Stomach smooth muscle (tissue), 2 donors: Measurements from ENCODE around the gene C19orf81.

ENCODE experiments used
- H3K27ac ChIP-seq: one replicate; pipeline ENCODE4 v1.7.0; 2013; ENCODE audit warnings: mild to moderate bottlenecking, low read length, inconsistent platforms
- H3K27me3 ChIP-seq, 2 donors: one replicate each; pipeline ENCODE4 v1.7.0; 2013; ENCODE audit warnings: low read length in 2 of 2; ENCODE audit not compliant: insufficient read depth in 2 of 2, control insufficient read depth in 1 of 2
- H3K36me3 ChIP-seq, 2 donors: one replicate each; pipeline ENCODE4 v1.7.0; 2013; ENCODE audit warnings: low read length in 2 of 2; ENCODE audit not compliant: control insufficient read depth in 2 of 2, insufficient read depth in 2 of 2
- H3K4me1 ChIP-seq: one replicate; pipeline ENCODE4 v1.7.0; 2013; ENCODE audit warnings: low read length; ENCODE audit not compliant: control insufficient read depth, insufficient read depth
- H3K4me3 ChIP-seq, 2 donors: one replicate each; pipeline ENCODE4 v1.7.0; 2013; ENCODE audit warnings: low read length in 2 of 2
- H3K9ac ChIP-seq, 2 donors: one replicate each; pipeline ENCODE4 v1.7.0; 2013; ENCODE audit warnings: low read length in 2 of 2, mild to moderate bottlenecking in 1 of 2
- H3K9me3 ChIP-seq, 2 donors: one replicate each; pipeline ENCODE4 v1.7.0; 2013; ENCODE audit warnings: low read length in 2 of 2; ENCODE audit not compliant: control insufficient read depth in 2 of 2
- donor health status: healthy.
- donor health status: Pancreatic carcinoma.

C19orf81 gene

DNA sequence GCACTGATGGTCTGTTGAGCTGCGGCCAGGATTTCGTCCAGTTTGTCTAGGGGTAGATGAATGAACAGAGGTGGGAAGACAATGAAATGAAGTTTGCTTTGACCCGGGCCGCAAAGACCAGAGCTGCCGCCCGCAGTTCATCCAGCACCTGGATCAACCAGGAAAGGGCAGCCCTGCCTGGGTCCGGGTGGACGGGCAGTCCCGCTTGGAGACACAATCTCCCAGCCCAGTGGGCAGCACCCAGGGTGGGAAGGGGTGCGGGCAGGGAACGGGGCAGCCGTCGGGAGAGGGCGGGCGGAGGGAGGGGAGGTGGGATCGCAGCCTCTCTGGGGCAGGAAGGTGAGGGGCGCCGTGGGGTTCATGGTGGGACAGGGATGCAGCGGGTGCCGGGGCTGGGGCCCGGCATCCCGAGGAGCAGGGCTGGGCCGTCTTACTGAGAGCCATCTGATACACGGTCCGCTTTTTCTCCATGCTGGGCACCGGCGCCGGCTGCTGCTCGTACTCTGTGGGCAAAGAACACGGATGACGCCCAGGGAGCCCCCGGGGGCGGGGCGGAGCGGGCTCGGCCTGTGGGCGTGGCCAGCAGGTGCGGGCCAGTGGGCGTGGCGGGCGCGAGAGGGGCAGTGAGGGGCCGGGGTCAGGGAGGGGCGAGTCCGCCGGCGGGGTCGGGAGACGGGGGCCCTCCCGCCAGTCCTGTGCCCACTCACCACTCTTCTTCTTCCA, 37.2 kb downstream of the C19orf81 start:
- Histone ChIP-seq H3K4me1 (no peaks in the 10 kb centered on the region), H3K27me3 (peaks cover 23 to 30% of the 10 kb centered on the region in 2 donors), H3K9me3 (no peaks in the 10 kb centered on the region), H3K36me3 (no peaks in the 10 kb centered on the region), H3K9ac (no peak overlapping the region), H3K27ac (no peak overlapping the region), H3K4me3 (no peak overlapping the region)

DNA sequence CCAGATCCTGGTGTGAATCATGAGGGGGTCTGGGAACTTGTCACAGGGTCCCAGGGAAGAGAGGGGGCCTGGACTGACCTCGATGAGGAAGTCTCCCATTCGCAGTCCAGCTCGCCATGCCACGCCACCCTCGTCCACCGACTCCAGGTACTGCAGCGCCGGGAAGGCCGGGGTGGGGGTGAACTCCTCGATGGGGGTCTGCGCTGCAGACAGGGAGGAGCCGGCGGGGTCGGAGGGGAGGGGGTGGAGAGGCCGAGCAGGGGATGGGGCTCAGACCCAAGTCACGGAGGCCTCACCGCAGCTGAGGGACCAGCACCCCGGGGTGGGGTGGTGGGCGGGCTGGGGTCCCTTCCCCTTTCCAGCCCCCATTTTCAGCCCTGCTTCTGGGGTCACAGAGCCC, 39.5 kb downstream of the C19orf81 start:
- Histone ChIP-seq H3K9ac (no peak overlapping the region), H3K4me1 (no peaks in the 10 kb centered on the region), H3K27me3 (peaks cover 35 to 41% of the 10 kb centered on the region in 2 donors), H3K27ac (no peak overlapping the region), H3K4me3 (no peak overlapping the region), H3K36me3 (no peaks in the 10 kb centered on the region), H3K9me3 (no peaks in the 10 kb centered on the region)

DNA sequence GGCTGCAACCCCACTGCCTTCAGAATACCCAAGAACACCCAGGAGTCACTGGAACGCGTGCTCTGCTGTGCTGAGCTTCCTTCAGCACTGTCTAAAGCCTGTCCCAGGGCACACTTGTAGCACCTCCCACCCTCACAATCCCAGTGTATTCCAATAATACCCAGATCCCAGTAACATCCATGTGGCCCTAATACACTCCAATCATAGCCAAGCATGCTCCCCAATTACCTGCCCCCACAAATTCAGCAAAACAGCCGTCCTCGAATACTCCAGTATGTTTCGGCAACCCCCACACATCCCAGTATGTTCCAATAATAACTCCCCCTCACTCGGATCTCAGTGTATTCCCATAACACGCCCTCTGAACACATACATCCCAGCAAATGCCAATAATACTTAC, 41.2 kb downstream of the C19orf81 start:
- Histone ChIP-seq H3K36me3 (no peaks in the 10 kb centered on the region), H3K27me3 (peaks cover 34 to 43% of the 10 kb centered on the region in 2 donors), H3K9me3 (no peaks in the 10 kb centered on the region), H3K9ac (no peak overlapping the region), H3K4me1 (no peaks in the 10 kb centered on the region), H3K4me3 (no peak overlapping the region), H3K27ac (no peak overlapping the region)

DNA sequence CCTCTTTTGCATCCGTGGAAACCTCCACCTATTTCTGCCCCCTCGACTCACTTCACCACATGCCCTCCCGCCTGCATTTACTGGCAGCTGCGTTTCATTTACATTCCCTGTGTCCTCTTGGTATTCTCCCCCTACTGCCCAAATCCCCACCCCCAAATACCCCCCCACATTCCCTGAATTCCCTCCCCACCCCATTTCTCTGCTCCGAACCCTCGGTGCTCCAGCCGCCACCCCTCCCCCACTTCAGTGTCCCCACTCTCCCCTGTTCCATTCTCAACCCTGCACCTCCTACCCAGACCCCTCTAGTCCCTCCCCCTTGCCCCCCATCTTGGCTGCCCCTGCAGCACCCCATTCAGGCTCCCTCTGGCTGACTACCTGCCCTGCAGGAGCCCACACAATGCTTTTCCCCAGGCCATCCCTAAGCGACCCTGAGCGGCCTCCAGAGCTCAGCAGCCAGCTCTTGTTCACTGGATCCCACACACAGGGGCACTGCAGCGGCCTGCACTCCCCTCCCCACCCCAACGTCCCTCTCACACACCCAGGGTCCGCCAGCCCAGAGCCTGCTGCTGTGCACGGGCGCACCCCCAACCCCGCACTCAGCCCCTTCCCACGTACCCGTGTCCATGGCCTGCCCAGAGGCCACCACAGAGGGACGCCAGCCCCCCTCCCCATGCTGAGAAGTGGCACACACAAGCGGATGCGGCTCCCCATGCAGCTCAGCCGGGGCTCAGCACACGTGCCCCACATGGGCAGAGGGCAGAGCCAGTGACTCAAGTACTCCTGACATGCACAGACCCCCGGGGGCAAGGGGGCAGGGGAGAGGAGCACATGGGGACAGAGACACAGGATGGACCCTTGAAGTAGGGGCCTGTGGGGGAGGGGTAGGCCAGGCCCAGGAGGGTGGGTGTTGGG, 44.1 kb downstream of the C19orf81 start:
- no peak overlapping the region for H3K4me3 ChIP-seq
- H3K9ac ChIP-seq, result no peak overlapping the region
- peaks cover 36% of the 10 kb centered on the region in 2 donors for H3K27me3 ChIP-seq
- H3K4me1 ChIP-seq, result no peaks in the 10 kb centered on the region
- H3K9me3 ChIP-seq, result no peaks in the 10 kb centered on the region
- no peak overlapping the region for H3K27ac ChIP-seq
- H3K36me3 ChIP-seq, result no peaks in the 10 kb centered on the region

DNA sequence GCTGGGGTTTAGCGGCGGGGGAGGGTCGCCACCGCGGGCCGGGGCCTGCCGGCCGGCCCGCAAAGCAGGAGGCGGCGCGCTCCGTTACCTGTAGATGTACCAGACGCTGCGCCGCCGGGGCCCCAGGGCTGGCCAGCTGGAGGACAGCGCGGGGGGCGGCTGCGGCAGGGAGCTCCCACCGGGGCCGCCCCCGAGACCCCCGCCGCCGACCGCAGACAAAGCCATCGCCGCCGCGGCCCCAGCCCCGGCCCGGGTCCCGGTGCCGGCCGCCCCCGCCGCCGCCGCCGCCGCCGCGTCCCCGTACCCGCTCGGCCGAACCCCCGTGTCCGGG, 45.5 kb downstream of the C19orf81 start:
- H3K27me3 ChIP-seq, result peaks cover 36% of the 10 kb centered on the region in 2 donors
- H3K36me3 ChIP-seq, result no peaks in the 10 kb centered on the region
- no peak overlapping the region for H3K27ac ChIP-seq
- H3K9me3 ChIP-seq, result peaks cover 0 to 2% of the 10 kb centered on the region in 2 donors
- no peak overlapping the region for H3K4me3 ChIP-seq
- no peaks in the 10 kb centered on the region for H3K4me1 ChIP-seq
- H3K9ac ChIP-seq, result no peak overlapping the region

DNA sequence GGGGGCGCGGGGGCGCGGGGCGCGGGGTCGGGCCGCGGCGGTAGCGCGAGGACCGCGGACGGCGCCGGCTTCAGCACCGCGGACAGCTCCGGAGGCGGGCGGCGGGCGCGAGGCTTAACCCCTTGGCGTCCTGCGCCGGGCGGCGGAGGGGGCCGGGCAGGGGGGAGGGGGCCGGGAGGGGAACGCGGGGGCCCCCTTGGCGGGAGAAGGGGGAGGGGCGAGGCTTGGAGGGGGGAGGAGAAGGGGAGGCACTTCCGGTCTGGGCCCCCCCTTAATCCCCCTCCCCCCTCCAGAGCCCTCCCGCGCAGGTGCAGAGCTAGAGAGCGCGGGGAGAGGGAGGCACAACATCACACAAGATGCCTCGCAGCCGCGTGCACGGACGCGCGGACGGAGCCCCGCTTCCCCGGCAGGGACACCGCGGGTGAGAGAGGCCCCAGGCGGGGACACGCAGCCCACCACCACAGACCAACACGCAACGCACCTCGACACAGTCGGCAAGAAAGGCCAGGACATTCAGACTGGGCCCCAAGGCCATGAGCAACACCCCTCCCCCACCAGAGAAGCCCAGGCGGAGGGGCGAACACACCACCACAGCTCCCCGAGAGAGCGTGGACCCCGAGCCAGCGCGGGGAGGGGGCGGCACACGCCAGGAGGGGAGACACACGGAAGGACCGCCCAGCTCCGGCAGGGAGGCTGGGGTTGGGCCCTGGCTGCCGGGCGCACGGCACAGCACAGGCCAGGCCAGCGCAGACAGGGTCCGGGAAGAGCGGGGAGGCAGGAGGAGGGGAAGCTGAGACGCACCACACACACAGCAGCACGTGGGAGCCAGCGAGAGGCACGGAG, 46.2 kb downstream of the C19orf81 start:
- Histone ChIP-seq H3K27ac (no peak overlapping the region), H3K27me3 (peaks cover 36 to 39% of the 10 kb centered on the region in 2 donors)

DNA sequence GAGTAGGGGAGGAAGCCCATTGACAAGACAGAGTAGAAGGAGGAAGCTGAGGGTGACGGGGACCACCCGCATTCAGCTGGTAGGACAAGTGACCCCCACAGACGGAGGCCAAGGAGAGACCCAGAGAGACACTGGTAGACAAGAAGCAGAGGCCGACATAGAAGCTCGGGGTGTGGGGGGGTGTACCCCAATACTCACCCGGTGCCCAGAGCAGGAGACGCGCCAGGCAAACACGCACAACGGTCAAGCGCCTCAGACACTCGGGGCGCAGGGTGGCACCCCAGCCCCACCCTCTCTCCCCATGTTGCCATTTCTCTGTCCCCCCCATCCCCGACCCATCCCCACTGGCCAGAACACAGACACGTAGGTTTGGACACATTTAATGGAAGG, 46.8 kb downstream of the C19orf81 start:
- Histone ChIP-seq H3K36me3 (no peaks in the 10 kb centered on the region), H3K27ac (no peak overlapping the region), H3K4me3 (no peak overlapping the region), H3K9me3 (peaks cover 0 to 2% of the 10 kb centered on the region in 2 donors), H3K27me3 (peaks cover 39 to 41% of the 10 kb centered on the region in 2 donors), H3K9ac (no peak overlapping the region), H3K4me1 (no peaks in the 10 kb centered on the region)

More for the DNA sequence above, 46.2 kb downstream of the C19orf81 start:
- no peak overlapping the region for H3K9ac ChIP-seq
- H3K4me3 ChIP-seq, result no peak overlapping the region
- no peaks in the 10 kb centered on the region for H3K36me3 ChIP-seq
- peaks cover 0 to 2% of the 10 kb centered on the region in 2 donors for H3K9me3 ChIP-seq
- H3K4me1 ChIP-seq, result no peaks in the 10 kb centered on the region

DNA sequence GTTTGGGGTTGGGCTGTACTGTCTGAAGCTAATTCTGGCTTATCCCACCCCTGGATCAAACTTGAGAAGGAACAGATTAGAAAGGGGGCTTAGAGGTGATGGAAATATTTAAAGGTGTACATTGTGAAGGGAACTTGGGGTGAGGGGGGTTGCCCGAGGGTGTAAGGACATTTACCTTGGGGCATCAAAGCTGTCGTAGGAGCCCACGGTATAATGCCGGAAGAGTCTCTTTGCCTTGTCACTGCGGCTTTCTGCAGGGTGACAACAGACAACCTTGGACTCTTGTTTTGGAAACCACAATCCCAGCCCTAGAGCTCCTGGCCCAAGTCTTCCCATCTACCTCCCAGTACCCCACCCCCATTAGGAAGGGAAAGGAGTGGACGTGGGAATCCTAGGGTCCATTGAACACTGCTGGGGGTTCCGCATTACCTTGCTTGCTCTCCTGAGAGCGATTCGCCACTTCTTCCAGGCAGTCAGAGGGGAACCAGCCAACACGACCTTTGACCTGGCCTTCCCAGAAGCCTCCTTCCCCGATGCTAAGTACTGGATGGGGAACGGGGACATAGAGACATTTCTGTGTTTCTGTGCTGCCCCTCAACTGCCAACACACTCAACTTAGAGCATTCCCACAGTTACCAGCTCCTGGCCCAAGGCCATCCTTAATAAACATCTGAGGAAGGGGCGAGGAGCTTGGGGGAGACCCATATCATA, 48.3 kb downstream of the C19orf81 start:
- Histone ChIP-seq H3K4me1 (no peaks in the 10 kb centered on the region), H3K4me3 (no peak overlapping the region), H3K9me3 (peaks cover 0 to 2% of the 10 kb centered on the region in 2 donors), H3K9ac (no peak overlapping the region), H3K36me3 (no peaks in the 10 kb centered on the region), H3K27me3 (peaks cover 39 to 47% of the 10 kb centered on the region in 2 donors), H3K27ac (no peak overlapping the region)

DNA sequence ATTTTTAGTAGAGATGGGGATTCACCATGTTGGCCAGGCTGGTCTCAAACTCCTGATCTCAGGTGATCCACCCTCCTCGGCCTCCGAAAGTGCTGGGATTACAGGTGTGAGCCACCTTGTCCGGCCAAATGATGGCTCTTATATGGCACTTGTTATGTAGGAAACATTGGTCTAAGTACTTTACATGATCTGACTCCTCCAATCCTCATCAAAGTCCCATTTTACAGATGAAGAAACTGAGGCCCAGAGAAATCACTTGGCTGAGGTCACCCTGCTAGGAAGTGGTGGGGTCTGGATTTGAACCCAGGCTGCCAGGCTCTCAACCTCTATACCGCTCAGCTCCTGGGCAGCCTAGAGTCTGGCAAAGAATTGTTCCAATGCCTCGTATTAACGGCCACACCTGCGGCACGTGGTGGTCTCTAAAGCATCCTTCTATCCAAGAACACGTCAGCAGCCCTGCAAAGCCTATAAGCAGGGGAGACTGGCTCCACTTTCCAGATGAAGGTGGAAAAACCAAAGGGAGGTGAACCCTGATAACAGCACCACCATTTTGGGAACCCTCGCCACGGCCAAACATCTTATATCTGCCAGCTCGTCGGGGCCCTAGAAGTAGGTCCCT, 52.2 kb downstream of the C19orf81 start:
- Histone ChIP-seq H3K4me1 (no peaks in the 10 kb centered on the region), H3K36me3 (no peaks in the 10 kb centered on the region), H3K27me3 (peaks cover 20 to 28% of the 10 kb centered on the region in 2 donors), H3K4me3 (no peak overlapping the region), H3K9me3 (peaks cover 0 to 2% of the 10 kb centered on the region in 2 donors), H3K9ac (no peak overlapping the region), H3K27ac (no peak overlapping the region)
